ENCODE data around the gene NOTCH4. TPM values are rescaled to one million over a fixed set of nuclear protein-coding genes. Genes with fewer than 3 reads are reported as not detected.

The NOTCH4 gene
- total and polyA plus RNA-seq, 2 of the 4 experiments (the other 2 are of a cell fraction): 0.96 to 1.3 TPM

DNA sequence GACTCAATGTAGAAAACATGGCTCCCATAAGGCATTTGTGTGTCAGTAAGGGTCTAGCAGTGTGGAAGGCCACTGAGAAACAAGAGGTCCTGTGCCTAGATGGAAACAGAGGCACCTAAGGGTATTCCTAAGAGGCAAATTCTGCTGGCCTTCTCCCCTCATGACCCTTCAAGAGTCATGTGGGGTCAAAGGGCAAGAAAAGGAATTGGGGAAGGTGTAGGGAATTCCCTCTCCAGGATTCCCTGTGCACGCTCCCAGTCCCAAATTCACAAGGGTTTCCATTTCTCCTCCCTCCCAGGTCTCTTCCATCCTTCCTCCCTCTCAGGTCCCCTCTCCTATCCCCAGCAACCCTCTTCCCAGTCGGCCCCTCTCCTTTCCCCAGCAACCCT is 48.6 kb downstream of the NOTCH4 start:
- no peaks in the 10 kb centered on the region for H3K27me3 ChIP-seq (ENCODE audit: control insufficient read depth, insufficient read depth, low read length)
- peaks cover 30% of the 10 kb centered on the region for H3K9me1 ChIP-seq (ENCODE audit: insufficient read depth, low read length)
- H3K23ac ChIP-seq (ENCODE audit: low read depth, low read length): peak overlapping the region; percentile 92
- TF ChIP-seq, protein P1, sequence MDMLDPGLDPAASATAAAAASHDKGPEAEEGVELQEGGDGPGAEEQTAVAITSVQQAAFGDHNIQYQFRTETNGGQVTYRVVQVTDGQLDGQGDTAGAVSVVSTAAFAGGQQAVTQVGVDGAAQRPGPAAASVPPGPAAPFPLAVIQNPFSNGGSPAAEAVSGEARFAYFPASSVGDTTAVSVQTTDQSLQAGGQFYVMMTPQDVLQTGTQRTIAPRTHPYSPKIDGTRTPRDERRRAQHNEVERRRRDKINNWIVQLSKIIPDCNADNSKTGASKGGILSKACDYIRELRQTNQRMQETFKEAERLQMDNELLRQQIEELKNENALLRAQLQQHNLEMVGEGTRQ (IDR thresholded peaks at IDR 0.05; ENCODE audit: low read depth, low read length): no peak
- no peak for TF ChIP-seq POLR2A (IDR thresholded peaks at IDR 0.05; ENCODE audit: low read depth, low read length)
- TF ChIP-seq MXI1 (IDR thresholded peaks at IDR 0.05; ENCODE audit: borderline replicate concordance, low read depth, low read length): no peak
- TF ChIP-seq MAZ (IDR thresholded peaks at IDR 0.05; ENCODE audit: borderline replicate concordance, low read depth, low read length): 0 out of 2 replicates have a peak, but pooled peaks have one; percentile 8
- no peak for TF ChIP-seq FOS (IDR thresholded peaks at IDR 0.05; ENCODE audit: low read depth, low read length)
- TF ChIP-seq NFE2L2 (IDR thresholded peaks at IDR 0.05; ENCODE audit: low read depth, low read length): no peak
- no peak for TF ChIP-seq BHLHE40 (IDR thresholded peaks at IDR 0.05; ENCODE audit: low read depth, low read length)
- peak overlapping the region; percentile 98 for H3K4me2 ChIP-seq (ENCODE audit: low read depth, low read length)
- H3K9ac ChIP-seq (ENCODE audit: low read depth, low read length): peak overlapping the region; percentile 95
- in situ Hi-C loops (cut with MboI; ENCODE audit: low sequenced_read_pairs): loop anchor here (10.0 to 25.0 kb wide), 2 partner anchors 201 to 787 kb away; partner anchors contain the start of genes BRD2, DXO and HLA-DMA
- H2AK5ac ChIP-seq (ENCODE audit: low read depth, low read length): peak overlapping the region; percentile 97
- H3K14ac ChIP-seq (replicated peaks; ENCODE audit: low read depth, low read length): peak overlapping the region; percentile 87
- H4K8ac ChIP-seq (ENCODE audit: low read depth in 2 of 2, low read length in 2 of 2): peak overlapping the region; percentile 47 to 76; a peak in 2 of 4 replicates
- ChIA-PET CTCF (no interaction called here), POLR2A (ENCODE audit: unreplicated experiment) (no interaction called here)
- H2BK20ac ChIP-seq (ENCODE audit: low read depth, low read length): no peak overlapping the region
- dilution Hi-C loops (cut with HindIII; ENCODE audit: low sequenced_read_pairs, unreplicated experiment): no loop called here
- peak overlapping the region; percentile 93 for H2AFZ ChIP-seq (replicated peaks; ENCODE audit: low read length, poor library complexity)
- peaks cover 14% of the 10 kb centered on the region for H3K36me3 ChIP-seq (ENCODE audit: control insufficient read depth, insufficient read depth, low read length)
- H3K4me1 ChIP-seq (ENCODE audit: control insufficient read depth, insufficient read depth, low read length): peaks cover 7% of the 10 kb centered on the region
- no TSS peak for BruUV-seq (replicated peaks)
- peak overlapping the region; percentile 76 for H3K4me3 ChIP-seq (ENCODE audit: insufficient read depth, low read depth, low read length)
- H3K79me1 ChIP-seq (ENCODE audit: low read depth in 1 of 2, low read length in 2 of 2): peaks cover 35 to 71% of the 10 kb centered on the region in 2 experiments
- no peak overlapping the region for H2BK120ac ChIP-seq (ENCODE audit: low read depth, low read length)
- H3K27ac ChIP-seq (ENCODE audit: insufficient read depth, low read length): peak overlapping the region; percentile 96
- no peak overlapping the region for H2BK15ac ChIP-seq (ENCODE audit: low read depth, low read length)
- no CpG with 5 or more reads among the region's 2 CpGs for WGBS, 2 experiments (ENCODE audit: extremely low coverage in 2 of 2, insufficient read length in 1 of 2)
- no peak overlapping the region for H4K5ac ChIP-seq (ENCODE audit: low read depth, low read length)
- intact Hi-C loops (cut with micrococcal nuclease): loop anchor here (5.0 kb wide), 1 partner anchor 58 kb away; no protein-coding TSS in a partner anchor
- H3K4ac ChIP-seq (ENCODE audit: low read depth, low read length): peak overlapping the region; percentile 96
- no peak for DNase-seq
- no peak overlapping the region; the same call in 1 of the 2 replicates for H3K18ac ChIP-seq (ENCODE audit: low read depth, low read length)
- H2BK5ac ChIP-seq (ENCODE audit: low read depth, low read length, poor library complexity, severe bottlenecking): peak overlapping the region; percentile 82
- peak overlapping the region; percentile 99 for H2AK9ac ChIP-seq (replicated peaks; ENCODE audit: low read depth, low read length, poor library complexity)
- H4K20me1 ChIP-seq (ENCODE audit: insufficient read depth, low read length): peaks cover 3% of the 10 kb centered on the region; the same call in 1 of the 2 replicates
- H3K56ac ChIP-seq (ENCODE audit: extremely low read depth, insufficient read depth, low read length): peak overlapping the region; percentile 77; the same call in 1 of the 2 replicates
- no peaks in the 10 kb centered on the region for H3K9me3 ChIP-seq (ENCODE audit: control insufficient read depth, insufficient read depth, low read length)
- ATAC-seq (ENCODE audit: low read depth): no peak
- peak overlapping the region; percentile 82; the same call in 1 of the 2 replicates for H4K91ac ChIP-seq (ENCODE audit: insufficient read depth, low read depth, low read length)
